B cell (primary cell): ENCODE measurements around the gene SHLD1. TPM values are rescaled to one million over a fixed set of nuclear protein-coding genes. Genes with fewer than 3 reads are reported as not detected.

Source experiments
- ATAC-seq: fragments of 200-7000 bp; cut with Tn5 transposase; one replicate; pipeline ENCODE4 v1.10.0; 2021; ENCODE audit warnings: low read depth, mild to moderate bottlenecking, moderate number of reproducible peaks, moderate library complexity
- CTCF ChIA-PET: fragments of 350-600 bp; sonication (Branson Sonifier 250); formaldehyde crosslinking; loops from one replicate; lab custom pipeline; 2021; ENCODE audit warnings: antibody characterized with exemption, inconsistent platforms; lab: Charles Lee
- POLR2A ChIA-PET: fragments of 350-600 bp; sonication (Branson Sonifier 250); formaldehyde crosslinking; loops from one replicate; lab custom pipeline; 2021; ENCODE audit warnings: antibody characterized with exemption; lab: Charles Lee
- DNase-seq: peaks from one replicate; pipeline ENCODE4 v3.0.0; 2013
- H2AFZ ChIP-seq: 2 replicates; pipeline ENCODE4 v1.6.1; 2012; ENCODE audit warnings: mild to moderate bottlenecking, low read depth, low read length; ENCODE audit not compliant: insufficient read depth, poor library complexity, severe bottlenecking
- H3K27ac ChIP-seq, 2 donors: 1 replicate in 1 of 2; 2 replicates in 1 of 2; pipeline ENCODE4 v1.5.1; 2012 to 2013; ENCODE audit warnings: low read length in 2 of 2, mild to moderate bottlenecking in 2 of 2, moderate library complexity in 1 of 2
- H3K27me3 ChIP-seq, 4 experiments: fragments of 200-600 bp in 1 of 4; sonication (generic) in 1 of 4; replicated peaks in 1 of 4; 1 replicate in 2 of 4; 2 replicates in 2 of 4; pipeline versions ENCODE4 v1.6.1 to v1.7.0; 2013 to 2016; ENCODE audit warnings: low read length in 3 of 4, mild to moderate bottlenecking in 2 of 4, mixed read lengths in 1 of 4, moderate library complexity in 1 of 4; ENCODE audit not compliant: insufficient read depth in 4 of 4, control insufficient read depth in 3 of 4; ENCODE audit errors: control extremely low read depth in 1 of 4
- H3K36me3 ChIP-seq, 2 experiments: replicated peaks in 1 of 2; 1 replicate in 1 of 2; 2 replicates in 1 of 2; pipeline versions ENCODE4 v1.6.1 to v1.7.1; 2013; ENCODE audit warnings: low read length in 1 of 2; ENCODE audit not compliant: insufficient read depth in 2 of 2, control insufficient read depth in 1 of 2; ENCODE audit errors: control extremely low read depth in 1 of 2, extremely low read depth in 1 of 2
- H3K4me1 ChIP-seq, 2 donors: fragments of 200-600 bp in 1 of 2; sonication (generic) in 1 of 2; 1 replicate in 1 of 2; 2 replicates in 1 of 2; pipeline versions ENCODE4 v1.5.1 to v1.6.1; 2013 to 2017; ENCODE audit warnings: low read length in 2 of 2; ENCODE audit not compliant: control insufficient read depth in 2 of 2, insufficient read depth in 2 of 2
- H3K4me2 ChIP-seq: replicated peaks from 2 replicates; pipeline ENCODE3; 2012; ENCODE audit warnings: mild to moderate bottlenecking, low read depth, low read length; ENCODE audit not compliant: poor library complexity, severe bottlenecking
- H3K4me3 ChIP-seq, 5 experiments: fragments of 200-600 bp in 1 of 5; sonication (generic) in 1 of 5; 1 replicate in 3 of 5; 2 replicates in 2 of 5; pipeline versions ENCODE4 v1.5.1 to v1.7.0; 2011 to 2016; ENCODE audit warnings: low read length in 4 of 5, mild to moderate bottlenecking in 4 of 5, low read depth in 2 of 5, control low read depth in 1 of 5, moderate library complexity in 1 of 5; ENCODE audit not compliant: insufficient read depth in 1 of 5; ENCODE audit errors: control extremely low read depth in 1 of 5, extremely low read depth in 1 of 5
- H3K79me2 ChIP-seq: fragments of 200-600 bp; sonication (generic); one replicate; pipeline ENCODE4 v1.6.0; 2016; ENCODE audit warnings: low read length; ENCODE audit not compliant: control insufficient read depth, insufficient read depth
- H3K9ac ChIP-seq: fragments of 200-600 bp; sonication (generic); 2 replicates; pipeline ENCODE4 v1.6.1; 2017; ENCODE audit warnings: mild to moderate bottlenecking, low read length, moderate library complexity
- H3K9me3 ChIP-seq, 3 donors: one replicate each; pipeline versions ENCODE4 v1.6.1 to v1.7.1; 2013; ENCODE audit warnings: low read length in 2 of 3; ENCODE audit not compliant: control insufficient read depth in 2 of 3, insufficient read depth in 1 of 3; ENCODE audit errors: control extremely low read depth in 1 of 3
- H4K20me1 ChIP-seq: 2 replicates; pipeline ENCODE4 v1.6.0; 2012; ENCODE audit warnings: mild to moderate bottlenecking, low read length; ENCODE audit not compliant: insufficient read depth, control insufficient read depth, poor library complexity, severe bottlenecking
- H3K27ac Mint-ChIP-seq: one replicate; pipeline ENCODE4 v1.8.0; 2021; ENCODE audit warnings: mixed read lengths
- H3K27me3 Mint-ChIP-seq: one replicate; pipeline ENCODE4 v1.8.0; 2021; ENCODE audit warnings: mixed read lengths
- H3K4me1 Mint-ChIP-seq: one replicate; pipeline ENCODE4 v1.8.0; 2021; ENCODE audit warnings: mixed read lengths
- H3K4me3 Mint-ChIP-seq: one replicate; pipeline ENCODE4 v1.8.0; 2021; ENCODE audit warnings: mixed read lengths
- H3K9me3 Mint-ChIP-seq: one replicate; pipeline ENCODE4 v1.8.0; 2022; ENCODE audit warnings: mixed read lengths; ENCODE audit not compliant: insufficient read depth
- CTCF ChIP-seq: fragments of 200-600 bp; IDR thresholded peaks from one replicate; pipeline ENCODE4 v1.8.0; 2022; ENCODE audit warnings: antibody characterized with exemption, mild to moderate bottlenecking
- EZH2 ChIP-seq: IDR thresholded peaks from 2 replicates; pipeline ENCODE4 v1.6.1; 2012; ENCODE audit warnings: borderline replicate concordance, low read depth, mild to moderate bottlenecking, moderate library complexity, low read length; ENCODE audit not compliant: insufficient read depth, poor library complexity, severe bottlenecking
- WGBS: methylation state at CpG from one replicate; pipeline ENCODE4 v1.1.5; 2013; ENCODE audit warnings: missing lambda C conversion rate; ENCODE audit not compliant: insufficient coverage; 5-methylcytosine and 5-hydroxymethylcytosine counted together
- intact Hi-C: fragments of 100-400 bp; cut with micrococcal nuclease; formaldehyde crosslinking; loops from one replicate; pipeline ENCODE4 v1.10.0; 2022
- polyA plus RNA-seq: library from polyadenylated mRNA; depleted of rRNA; stranded (reverse); fragments of >200 nt; gene quantifications from 2 replicates; pipeline ENCODE4 v1.2.3, GENCODE V29; 2012
- total RNA-seq, 2 donors: library from RNA; stranded (reverse); fragments of 120-200 nt in 1 of 2; gene quantifications; 1 replicate in 1 of 2; 2 replicates in 1 of 2; pipeline versions ENCODE4 v1.2.3 to v1.2.4, GENCODE V29; 2013 to 2022

Gene SHLD1
- total and polyA plus RNA-seq, 2 donors (not counting 1 experiment from before 2014, with no cell fraction given): 15.4 to 18.5 TPM

DNA sequence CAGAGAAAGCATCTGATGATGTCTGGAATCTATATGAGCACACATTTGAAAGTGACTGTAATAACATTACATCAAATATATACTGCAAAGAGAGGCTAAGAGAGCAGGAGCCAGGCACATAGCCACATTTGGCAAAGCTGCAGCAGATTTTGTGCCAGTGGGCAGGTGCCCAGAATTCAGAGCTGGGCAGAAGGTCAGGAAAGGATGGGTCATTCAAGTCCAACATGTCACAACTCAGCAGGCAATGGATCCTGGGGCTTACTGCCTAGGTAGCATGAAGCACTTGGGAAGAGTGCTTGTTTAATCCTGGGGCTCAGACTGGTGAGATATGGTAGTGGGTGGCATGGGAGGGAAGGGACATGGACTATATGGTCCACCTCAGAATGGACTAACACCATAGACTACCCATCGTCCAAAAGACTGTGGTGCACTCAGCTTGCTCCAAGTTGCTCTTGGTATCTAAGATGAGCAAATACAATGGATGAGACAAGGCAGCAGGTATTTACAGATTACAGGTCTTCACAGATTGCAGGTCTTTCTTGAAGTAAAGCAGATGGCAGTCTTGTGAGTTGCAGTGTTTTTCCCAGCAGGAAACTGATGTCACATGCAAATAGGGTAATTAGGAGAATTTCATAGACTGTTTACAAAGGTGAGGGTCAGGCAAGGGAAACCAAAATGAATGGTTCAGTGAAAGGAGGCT is 31.2 kb upstream of the SHLD1 start:
- Histone ChIP-seq H3K4me2 (no peak overlapping the region), H3K27ac (no peak overlapping the region), H3K79me2 (no peaks in the 10 kb centered on the region), H4K20me1 (no peaks in the 10 kb centered on the region), H2AFZ (no peak overlapping the region), H3K9me3 (peaks cover 0 to 6% (median 5%) of the 10 kb centered on the region in 3 donors), H3K36me3 (no peaks in the 10 kb centered on the region), H3K4me3 (no peak overlapping the region), H3K9ac (no peak overlapping the region), H3K27me3 (peaks cover 0 to 15% (median 10%) of the 10 kb centered on the region in 4 experiments), H3K4me1 (peaks cover 19 to 21% of the 10 kb centered on the region in 2 donors)
- intact Hi-C loops: no loop called here
- WGBS: 100% methylated on average over 1 of the region's 1 CpG
- DNase-seq (no peak), ATAC-seq (no peak)
- Mint-ChIP-seq H3K27ac (no peak overlapping the region), H3K4me1 (peaks cover 25% of the 10 kb centered on the region), H3K27me3 (peaks cover 14% of the 10 kb centered on the region), H3K4me3 (no peak overlapping the region), H3K9me3 (no peaks in the 10 kb centered on the region)
- TF ChIP-seq EZH2: no peak
- no peak for TF ChIP-seq CTCF
- POLR2A ChIA-PET: no interaction called here
- CTCF ChIA-PET: no interaction called here

- Histone ChIP-seq H3K36me3 (no peaks in the 10 kb centered on the region), H3K4me2 (no peak overlapping the region), H3K4me3 (no peak overlapping the region), H3K4me1 (peaks cover 10 to 12% of the 10 kb centered on the region in 2 donors), H3K9ac (no peak overlapping the region), H4K20me1 (no peaks in the 10 kb centered on the region), H3K27ac (no peak overlapping the region), H2AFZ (no peak overlapping the region), H3K9me3 (peaks cover 0 to 6% (median 5%) of the 10 kb centered on the region in 3 donors), H3K79me2 (no peaks in the 10 kb centered on the region), H3K27me3 (peaks cover 0 to 15% (median 10%) of the 10 kb centered on the region in 4 experiments)
- Mint-ChIP-seq H3K4me1 (peaks cover 17% of the 10 kb centered on the region), H3K27ac (no peak overlapping the region), H3K27me3 (peaks cover 16% of the 10 kb centered on the region), H3K4me3 (no peak overlapping the region), H3K9me3 (no peaks in the 10 kb centered on the region)
- DNase-seq (no peak), ATAC-seq (no peak)
- 74% methylated on average over 5 of the region's 6 CpGs for WGBS
- TF ChIP-seq CTCF (no peak), EZH2 (no peak)
- ChIA-PET POLR2A (no interaction called here), CTCF (interaction anchor here (0.6 kb wide), 1 partner anchor 69 kb away, joined by 5 read pairs; no protein-coding TSS in a partner anchor)
- intact Hi-C loops: no loop called here
Measured at GRCh38 chr20:5719861-5720403, 30.3 kb upstream of the SHLD1 start.
